Measurements from ENCODE around the gene NKAIN2. TPM values are rescaled to one million over a fixed set of nuclear protein-coding genes. Genes with fewer than 3 reads are reported as not detected.

Gene NKAIN2
- total RNA-seq, 1 donor from 2014 or later: 0.59 TPM

DNA sequence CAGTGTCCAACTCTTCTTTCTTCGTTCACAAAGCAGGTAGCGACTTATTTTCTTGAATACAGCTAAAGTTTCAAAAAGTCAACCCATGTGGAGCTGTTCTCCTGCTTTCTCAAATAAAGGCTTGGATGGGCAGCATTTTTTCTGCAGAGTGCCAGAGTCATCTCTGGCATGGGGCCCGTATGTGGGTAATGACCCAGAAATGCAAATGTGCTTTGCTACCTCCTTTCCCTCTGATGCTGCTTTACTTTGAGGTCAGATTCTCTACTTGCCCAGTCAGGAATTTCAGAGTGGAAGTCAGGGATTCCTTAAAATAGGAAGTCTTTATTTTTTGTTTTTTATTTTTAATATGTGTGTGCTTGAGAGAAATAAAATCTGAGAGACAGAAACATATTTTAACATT, 4.9 kb downstream of the NKAIN2 start:
- no peak for DNase-seq

DNA sequence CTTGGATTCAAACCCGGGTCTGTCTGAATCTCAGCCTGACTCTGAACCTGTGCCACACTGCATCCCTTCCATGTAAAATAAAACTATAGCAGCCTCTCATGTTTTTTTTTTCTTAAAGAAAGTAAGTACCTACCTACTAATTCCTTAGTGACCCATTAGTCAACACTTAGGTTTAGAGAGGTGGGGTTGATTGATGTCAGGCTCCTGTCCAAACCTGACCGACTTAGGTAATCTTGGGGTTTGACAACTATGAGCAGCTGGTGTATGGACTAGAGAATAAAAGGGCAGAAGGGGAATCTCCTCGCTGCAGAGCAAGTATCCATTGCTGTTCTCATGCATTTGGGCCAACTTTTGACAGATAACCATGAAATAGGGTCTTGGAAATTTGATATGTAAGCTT, 6.5 kb downstream of the NKAIN2 start:
- no peak for DNase-seq

DNA sequence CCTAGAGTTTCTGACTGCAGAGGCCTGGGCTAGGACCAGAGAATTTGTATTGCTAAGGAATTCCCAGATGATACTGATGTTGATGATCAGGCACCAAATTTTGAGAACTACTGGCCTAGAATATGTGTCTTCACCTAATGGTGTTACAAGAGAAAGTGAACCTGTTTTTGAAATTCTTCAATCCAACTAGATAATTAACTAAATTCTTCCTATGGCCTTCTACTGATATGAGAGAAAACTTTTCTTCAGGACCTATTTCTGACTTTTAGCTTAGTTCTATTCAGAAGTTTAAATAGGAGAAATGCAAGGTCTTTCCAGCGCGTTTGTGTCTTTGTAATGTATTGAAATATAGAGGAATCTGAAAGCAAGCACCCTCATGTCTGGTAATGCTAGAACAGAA, 7.3 kb downstream of the NKAIN2 start:
- no peak for DNase-seq

DNA sequence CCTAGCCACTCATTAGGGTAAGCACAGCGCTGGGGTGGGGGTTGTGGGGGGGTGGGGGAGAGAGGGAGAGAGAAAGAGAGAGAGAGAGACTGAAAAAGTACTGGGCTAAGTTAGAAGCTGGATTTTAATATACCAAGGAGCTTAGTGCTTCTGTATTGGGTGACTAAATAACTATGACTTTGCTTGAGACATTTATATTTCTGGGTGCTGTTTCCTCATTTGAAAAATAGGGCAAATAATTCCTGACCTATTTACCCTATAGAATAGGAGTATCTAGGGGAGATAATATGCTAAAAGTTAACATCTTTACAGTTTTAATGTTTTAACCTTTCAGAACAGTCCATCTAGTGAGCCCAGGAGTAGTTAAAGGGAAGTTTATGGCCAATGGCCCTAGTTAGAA, 7.7 kb downstream of the NKAIN2 start:
- DNase-seq: no peak

DNA sequence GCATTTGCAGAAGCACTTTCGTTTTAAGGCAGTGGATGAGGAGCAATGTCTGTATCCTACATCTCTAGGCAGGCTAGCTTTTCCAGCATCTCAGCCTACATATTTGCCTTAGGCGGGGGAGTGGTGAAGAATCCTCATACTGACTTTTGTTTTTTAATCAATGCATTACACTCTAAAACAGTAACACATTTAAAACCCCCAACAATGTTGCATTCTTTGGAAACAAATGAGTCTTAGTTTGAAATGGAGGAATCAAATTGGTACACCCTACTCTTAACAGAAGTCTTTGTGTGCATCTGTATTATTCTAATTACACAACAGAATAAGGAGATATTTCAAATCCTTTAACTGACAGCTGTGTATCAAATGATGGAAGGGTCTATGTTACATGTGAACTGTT, 9.0 kb downstream of the NKAIN2 start:
- DNase-seq: no peak

DNA sequence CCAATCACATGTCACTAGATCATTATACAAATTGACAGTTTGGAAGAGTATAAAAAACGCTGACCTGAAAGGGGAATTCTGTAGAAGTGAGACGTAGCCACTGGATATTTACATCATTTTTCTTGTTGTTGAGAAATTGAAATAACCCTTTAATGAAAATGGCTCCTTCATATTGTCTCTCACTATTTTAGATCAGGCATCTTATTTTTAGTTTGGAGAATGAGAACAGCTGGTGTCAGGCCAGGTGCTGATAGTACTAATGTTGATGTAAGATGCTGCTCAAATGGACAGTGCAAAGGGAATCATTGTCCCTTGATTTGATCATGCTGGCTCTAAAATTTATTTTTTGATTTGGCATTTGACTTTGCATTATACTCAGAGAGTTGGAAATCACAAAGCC, 17.4 kb downstream of the NKAIN2 start:
- no peak for DNase-seq

DNA sequence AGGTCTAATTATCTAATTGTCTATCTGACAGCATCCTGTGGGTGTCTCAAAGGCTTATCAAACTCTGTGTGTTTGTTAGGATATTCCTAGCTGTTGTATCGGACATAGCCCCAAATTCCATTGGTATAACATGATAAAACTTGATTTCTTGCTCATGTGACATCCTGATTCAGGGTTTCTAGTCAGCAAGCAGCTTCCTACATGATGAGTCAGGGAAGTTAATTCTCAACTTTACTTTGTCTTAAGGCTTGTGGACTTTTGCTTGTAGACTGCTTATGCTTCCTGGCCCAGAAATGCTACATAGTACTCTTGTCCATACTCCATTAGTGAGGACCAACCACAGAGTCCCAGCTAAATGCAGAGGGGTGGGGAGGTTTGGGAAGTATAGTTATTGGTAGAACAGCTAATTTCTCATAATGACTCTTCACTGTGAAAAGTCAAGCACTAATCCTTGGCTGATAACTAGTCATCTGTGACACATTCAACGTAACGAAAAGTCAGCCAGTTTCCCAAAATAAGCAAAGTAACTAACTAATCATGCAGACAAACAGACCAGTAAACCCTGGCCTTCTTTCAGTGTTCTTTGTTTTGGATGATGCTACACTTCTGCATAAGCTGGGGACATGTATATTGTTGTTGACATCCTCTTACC, 25.8 kb downstream of the NKAIN2 start:
- DNase-seq: no peak

DNA sequence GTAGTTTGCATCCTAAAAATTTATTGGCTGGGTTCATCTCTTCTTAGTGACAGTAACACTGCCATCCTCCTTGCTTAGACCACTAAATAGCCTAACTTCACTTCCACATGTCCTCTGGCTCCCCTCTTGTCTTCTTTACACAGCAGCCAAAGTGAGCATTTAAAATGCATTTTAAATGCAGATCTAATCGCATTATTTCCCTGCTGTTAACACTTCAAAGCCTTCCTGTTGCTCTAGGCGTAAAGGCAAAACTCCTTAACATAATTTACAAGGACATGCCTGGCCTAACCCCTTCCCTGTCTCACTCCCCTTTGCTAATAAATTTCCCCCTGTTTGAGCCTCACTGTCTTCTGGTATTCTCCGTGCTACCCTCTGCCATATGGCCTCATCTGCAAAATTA, 26.5 kb downstream of the NKAIN2 start:
- no peak for DNase-seq

DNA sequence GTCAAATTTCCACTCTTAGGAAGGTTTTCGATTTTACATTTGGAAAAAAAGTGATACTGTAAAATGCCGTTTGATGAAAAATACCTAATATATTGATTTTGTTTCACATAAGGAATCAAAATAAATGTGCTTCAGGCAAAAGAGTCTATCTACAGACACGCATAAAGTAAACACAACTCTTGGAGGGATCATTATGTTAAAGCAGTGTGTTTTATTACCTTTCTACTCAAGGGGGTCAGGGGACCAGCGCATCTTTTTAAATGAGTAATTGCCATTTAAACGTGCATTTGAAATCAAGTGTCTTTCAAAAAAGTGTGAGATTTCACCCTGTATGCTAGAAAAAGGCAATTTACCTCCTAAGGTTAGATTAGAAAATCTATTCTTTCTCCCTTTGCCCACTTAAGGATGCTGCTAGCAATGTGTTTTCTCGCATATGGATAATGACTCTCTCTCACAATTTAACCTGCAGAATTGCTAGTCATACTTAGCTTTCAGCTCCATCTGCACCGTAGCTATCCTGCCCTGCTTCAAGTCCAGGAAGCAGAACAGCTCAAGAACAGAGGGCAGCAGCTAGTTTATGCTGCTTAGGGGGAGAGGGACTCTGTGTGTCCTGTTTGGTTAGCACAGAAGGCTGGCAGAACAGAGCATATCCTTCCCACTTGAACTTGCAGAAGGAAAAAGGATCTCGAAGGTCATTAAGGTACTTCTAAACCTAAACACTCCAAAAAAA, 35.0 kb downstream of the NKAIN2 start:
- no peak for DNase-seq

DNA sequence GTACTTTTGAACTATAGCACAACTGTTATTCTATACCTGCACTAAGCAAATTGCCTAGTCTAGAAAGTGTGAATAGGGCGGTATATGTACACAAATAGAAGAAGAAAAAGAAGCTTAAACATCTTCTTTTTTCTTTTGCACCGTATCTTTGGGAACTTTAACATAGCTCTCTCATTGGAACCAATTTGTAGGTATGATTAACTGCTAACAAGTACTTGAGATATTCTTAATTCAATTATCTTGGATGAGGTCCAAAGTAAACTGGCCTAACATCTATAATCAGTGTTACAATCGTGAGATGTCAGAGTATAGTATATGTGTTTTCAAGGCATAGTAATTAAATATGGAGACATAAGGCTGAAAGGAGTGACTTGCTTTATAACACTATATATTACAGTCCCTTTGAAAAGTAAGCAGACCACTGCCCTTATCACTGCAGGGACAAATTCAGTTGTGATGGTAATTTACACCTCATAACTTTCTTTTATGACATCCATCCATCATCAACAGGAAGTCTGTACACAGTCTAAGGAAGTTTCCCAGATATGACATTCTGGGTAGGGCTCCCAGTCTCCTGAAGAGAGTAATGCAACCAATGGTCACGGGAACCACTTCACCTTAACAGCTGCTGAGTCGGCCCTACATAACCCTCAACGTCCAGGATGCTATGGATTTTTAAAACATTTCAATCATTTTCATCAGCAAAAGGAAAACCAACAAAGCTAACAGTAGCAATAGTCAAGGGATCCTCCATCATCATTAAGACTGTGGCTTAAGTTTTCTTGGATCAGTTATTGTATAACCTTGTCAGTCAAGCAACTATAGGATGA, 37.6 kb downstream of the NKAIN2 start:
- no peak for DNase-seq

DNA sequence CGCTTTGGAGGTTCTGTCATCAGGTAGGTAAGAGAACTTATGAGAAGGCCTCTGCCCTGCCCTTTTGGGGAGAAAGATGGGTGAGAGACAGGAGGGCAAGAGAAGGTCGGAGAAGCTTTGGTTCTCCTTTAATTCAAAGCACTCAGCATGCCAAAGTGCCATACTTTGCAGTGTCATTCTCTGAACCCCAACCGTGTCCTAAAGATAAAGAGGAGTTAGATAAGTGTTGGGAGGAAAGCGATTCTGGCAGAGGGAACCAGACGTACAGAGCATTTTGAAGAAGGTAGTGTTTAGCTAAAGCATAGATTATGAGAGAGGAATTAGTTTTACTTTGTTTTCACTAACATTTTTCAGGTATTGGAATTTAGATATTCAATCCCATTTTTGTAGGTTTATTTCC, 40.3 kb downstream of the NKAIN2 start:
- no peak for DNase-seq

DNA sequence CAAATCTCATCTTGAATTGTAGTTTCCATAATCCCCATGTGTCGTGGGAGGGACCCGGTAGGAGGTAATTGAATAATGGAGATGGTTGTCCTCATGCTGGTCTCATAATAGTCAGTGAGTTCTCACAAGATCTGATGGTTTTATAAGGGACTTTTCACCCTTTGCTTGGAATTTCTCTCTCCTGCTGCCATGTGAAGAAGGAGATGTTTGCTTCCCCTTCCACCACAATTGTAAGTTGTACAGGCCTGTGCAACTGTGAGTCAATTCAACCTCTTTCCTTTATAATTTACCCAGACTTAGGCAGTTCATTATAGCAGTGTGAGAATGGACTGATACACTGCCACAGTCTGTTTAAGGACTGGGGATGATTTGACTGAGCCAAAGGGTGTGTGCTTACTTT, 44.7 kb downstream of the NKAIN2 start:
- DNase-seq: no peak

DNA sequence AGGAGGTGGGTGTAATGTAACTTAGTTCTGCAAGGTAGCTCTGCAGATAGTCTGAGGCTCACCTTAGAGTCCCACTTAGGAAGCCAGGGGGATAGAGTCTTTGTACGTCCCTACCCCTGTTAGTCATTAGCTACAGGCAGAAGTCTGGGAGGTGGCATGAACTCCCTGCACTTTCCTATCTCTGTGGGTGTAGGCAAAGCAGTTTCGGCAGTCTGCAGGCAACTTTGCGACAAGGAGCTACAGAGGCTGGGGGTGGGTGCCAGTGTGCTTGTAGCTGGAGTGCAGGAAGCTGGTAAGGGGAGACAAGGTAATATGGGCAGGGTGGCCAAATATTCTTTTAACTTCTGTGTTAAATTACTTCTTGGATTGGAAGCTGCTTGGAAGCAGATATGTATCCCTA, 45.7 kb downstream of the NKAIN2 start:
- DNase-seq: no peak

DNA sequence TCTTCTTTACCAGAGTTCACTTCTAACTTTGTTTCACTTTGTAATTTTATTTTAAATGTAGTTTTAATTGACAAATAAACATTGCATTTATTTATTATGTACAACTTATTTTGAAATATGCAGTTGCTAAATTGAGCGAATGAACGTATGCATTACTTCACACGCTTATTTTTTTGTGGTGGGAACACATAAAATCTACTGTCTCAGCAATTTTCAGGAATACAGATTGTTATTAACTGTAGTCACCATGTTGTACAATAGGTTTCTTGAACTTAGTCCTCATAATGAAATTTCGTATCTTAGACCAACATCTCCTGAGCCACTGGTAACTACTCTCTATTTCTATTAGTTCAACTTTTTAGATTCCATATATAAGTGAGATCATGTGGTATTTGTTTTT, 46.9 kb downstream of the NKAIN2 start:
- no peak for DNase-seq

DNA sequence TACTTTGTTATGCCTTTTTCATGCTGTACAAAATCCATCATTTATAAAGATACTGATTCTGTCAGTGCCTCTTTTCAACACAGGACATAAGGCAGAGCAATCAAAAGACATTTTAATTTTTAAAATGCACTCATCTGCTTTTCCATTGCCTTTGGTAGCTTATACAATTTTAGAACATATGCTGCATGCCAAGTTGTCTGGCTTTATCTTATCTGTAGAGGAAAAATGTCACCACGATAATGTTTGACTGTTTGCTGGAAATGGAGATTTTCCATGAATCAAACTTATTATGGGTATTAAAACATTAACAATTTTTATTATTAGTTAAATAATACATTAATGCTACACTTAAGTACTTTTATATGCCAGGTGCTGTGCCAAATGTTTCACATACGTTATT, 50.5 kb downstream of the NKAIN2 start:
- DNase-seq: no peak

DNA sequence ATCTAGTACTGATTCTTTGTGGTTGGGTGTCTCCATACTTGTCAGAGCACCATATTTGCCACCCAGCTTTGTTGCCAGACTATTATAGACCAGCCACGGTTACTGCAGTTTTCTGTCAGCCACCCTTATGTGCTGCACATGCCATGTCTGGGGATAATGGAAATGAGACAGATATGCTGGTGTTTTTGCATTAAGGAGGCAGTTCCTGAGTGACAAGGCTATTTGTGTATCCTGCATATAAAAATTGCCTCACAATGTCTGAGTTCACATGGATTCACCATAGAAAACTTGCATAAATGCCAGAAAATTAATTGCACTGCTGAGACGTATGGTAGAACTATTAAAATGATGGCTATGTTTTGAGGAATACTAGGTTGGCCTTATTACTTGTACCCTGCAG, 51.8 kb downstream of the NKAIN2 start:
- no peak for DNase-seq

DNA sequence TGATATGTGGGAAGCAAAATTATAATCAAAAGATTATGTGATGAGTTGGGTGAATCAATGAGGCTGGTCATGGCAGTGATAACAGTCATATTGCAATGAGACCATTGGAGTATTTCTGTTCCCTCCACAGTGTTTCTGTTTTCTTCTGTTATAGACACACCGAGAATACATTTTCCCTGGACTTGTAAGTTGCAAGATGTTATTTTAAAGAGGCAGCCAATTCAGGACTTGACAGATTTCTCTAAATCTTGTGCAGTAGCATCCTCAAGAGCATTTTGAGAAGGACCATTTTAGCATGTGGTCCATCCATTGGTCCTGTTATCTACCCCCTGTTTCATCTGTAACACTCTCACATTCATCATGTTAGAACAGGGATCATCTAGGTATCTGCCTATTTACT, 55.6 kb downstream of the NKAIN2 start:
- no peak for DNase-seq

DNA sequence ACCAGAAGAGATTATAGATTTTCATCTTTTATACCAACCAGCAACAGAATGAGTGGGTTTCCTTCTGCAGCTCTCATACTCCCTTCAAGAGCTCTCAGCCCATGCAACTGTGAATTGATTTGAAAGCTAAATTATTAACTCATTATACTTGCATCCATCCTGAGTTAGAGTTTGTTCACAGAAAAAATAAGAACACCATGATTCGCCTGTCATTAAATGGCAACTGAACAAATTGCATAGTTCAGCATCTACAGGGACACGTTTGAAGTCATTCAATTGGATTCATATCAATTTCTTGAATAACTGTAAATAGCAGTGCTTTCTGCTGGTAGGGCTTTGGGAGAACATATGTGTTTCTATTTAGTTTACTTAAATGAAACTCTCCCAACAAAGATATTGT, 65.7 kb downstream of the NKAIN2 start:
- no peak for DNase-seq

DNA sequence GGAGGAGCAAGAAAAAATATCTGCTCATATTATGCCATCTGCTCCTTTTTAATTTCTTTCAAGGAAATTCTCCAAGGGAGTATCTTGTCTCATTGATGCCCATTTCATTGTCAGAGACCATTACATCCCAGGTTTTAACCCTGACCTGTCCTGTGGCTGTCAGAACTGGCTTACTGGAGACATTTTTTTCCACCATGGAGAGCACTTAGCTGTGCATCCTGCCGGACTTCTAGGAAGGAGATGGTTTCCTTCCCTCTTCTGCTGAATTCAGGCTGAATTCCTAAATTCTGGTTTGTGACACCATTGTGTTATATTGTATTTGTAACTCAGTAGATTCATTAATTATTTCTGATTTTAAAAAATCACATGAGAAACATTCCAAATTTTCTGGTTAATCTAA, 70.3 kb downstream of the NKAIN2 start:
- no peak for DNase-seq

DNA sequence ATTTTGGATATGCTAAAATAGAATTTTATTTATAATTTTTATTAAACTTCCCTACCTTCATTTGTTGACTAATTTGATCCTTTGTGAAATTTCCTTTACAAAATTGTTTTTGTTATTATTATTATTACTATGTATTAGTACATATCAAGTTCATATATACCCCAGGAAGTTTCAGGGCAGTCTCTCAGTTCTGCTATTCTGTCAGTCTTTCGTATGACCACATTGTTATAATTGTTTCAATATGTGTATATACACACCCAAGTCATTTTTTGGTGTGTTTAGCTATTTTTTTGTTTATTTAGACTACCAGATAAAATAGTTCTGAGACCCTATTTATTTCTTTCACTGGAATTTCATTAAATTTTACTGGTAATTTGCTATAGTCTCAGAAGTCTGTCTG, 72.1 kb downstream of the NKAIN2 start:
- no peak for DNase-seq

DNA sequence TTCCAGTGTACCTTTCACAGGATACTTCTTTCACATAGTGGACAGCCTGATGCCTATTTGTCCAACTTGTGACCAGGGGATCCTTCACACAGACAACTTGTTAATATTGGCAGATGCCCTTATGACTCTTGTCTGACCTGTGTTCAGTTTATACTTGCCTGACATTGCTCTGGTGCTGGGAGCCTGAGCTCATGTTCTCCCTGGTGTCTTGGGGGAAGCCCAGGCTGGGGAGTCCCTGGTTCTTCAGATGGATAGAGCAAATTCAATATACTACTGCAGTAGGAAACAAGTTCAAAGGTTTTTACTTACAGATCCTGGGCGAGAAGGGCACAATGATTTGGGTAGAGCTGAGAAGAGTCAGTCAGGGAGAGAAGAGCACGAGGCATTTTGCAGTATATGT, 76.1 kb downstream of the NKAIN2 start:
- no peak for DNase-seq

DNA sequence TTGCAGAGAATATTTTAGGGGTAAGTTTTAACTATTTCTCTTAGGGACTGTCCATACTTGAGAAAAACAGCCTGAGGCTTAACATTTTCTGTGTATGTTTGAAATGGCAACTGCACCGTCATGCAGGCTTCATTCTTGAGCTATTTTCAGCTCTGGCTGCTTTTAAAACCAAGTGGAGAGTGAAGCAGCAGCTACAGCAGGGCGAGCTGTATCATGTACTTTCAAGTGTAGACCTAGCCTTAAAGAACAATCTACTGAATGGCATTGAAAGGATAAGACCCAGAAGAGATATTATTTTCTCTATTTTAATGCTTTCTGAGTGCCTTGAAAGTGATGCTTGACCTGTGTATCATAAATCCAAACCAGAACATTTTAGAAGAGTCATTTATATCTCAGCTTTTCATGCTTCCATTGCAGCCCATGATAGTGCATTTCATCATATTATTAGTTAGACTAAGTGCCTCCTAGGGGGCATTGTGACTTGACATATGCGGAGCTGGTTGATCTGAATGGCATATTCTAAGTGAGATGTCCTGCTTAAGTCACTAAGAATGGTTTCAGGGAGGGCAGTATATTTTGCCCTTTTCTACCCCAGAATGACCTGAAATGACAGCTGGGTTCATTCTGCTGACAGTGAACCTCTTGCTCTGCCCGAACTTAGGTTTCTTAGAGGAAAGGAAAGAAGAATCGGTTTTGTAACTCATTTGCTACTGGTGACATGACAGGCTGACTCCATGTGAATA, 85.3 kb downstream of the NKAIN2 start:
- DNase-seq: no peak

DNA sequence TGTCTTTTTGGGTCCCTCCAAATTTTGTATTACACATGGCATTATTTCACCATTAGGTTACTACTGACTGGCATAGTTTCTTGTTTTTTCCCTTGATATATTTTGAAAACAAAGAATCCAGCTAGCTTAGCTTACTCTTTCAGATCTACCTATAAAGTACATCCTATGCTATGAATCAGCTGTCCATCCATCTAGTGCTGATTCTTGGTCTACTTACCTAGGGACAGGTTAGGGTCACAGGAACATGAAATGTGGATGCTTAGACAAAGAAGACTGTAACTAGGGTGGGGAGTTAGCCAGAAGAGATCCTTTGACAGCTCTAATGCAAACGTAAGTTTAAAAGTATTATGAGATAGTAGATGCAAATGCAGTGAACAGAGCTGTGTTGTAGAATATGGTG, 91.7 kb downstream of the NKAIN2 start:
- no peak for DNase-seq

Data from skin of body (tissue), 2 donors.